VCaP (cell line): ENCODE results near the gene UXS1.

ENCODE experiments used
- H3K27ac ChIP-seq: fragments of 450-650 bp; 2 replicates; pipeline ENCODE4 v1.5.1; 2017
- TF ChIP-seq, protein P1 (sequence below): fragments of 450-650 bp; conservative IDR thresholded peaks from 2 replicates; pipeline ENCODE4 v1.5.1; 2017; ENCODE audit warnings: mild to moderate bottlenecking, moderate library complexity

Gene UXS1

DNA sequence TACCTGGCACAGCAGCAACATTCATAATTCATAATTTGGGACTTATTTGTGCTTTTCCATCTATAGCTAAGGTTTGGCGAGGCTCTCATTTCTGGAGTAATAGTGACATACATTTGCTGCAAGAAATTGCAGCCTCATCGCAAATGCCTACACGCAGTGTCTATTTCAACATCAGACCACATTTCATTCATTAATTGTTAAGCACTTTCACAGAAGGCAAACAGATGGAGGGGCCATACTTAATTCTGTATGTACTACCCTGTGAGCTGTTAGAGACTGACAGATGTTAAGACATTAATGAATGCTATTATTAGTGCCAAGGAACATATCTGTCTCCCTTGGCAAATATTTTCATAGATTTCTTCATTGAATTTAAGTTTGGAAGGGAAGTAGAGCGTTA, 125.7 kb downstream of the UXS1 start:
- TF ChIP-seq, protein P1, sequence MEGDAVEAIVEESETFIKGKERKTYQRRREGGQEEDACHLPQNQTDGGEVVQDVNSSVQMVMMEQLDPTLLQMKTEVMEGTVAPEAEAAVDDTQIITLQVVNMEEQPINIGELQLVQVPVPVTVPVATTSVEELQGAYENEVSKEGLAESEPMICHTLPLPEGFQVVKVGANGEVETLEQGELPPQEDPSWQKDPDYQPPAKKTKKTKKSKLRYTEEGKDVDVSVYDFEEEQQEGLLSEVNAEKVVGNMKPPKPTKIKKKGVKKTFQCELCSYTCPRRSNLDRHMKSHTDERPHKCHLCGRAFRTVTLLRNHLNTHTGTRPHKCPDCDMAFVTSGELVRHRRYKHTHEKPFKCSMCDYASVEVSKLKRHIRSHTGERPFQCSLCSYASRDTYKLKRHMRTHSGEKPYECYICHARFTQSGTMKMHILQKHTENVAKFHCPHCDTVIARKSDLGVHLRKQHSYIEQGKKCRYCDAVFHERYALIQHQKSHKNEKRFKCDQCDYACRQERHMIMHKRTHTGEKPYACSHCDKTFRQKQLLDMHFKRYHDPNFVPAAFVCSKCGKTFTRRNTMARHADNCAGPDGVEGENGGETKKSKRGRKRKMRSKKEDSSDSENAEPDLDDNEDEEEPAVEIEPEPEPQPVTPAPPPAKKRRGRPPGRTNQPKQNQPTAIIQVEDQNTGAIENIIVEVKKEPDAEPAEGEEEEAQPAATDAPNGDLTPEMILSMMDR, result no peak
- no peak overlapping the region for H3K27ac ChIP-seq

DNA sequence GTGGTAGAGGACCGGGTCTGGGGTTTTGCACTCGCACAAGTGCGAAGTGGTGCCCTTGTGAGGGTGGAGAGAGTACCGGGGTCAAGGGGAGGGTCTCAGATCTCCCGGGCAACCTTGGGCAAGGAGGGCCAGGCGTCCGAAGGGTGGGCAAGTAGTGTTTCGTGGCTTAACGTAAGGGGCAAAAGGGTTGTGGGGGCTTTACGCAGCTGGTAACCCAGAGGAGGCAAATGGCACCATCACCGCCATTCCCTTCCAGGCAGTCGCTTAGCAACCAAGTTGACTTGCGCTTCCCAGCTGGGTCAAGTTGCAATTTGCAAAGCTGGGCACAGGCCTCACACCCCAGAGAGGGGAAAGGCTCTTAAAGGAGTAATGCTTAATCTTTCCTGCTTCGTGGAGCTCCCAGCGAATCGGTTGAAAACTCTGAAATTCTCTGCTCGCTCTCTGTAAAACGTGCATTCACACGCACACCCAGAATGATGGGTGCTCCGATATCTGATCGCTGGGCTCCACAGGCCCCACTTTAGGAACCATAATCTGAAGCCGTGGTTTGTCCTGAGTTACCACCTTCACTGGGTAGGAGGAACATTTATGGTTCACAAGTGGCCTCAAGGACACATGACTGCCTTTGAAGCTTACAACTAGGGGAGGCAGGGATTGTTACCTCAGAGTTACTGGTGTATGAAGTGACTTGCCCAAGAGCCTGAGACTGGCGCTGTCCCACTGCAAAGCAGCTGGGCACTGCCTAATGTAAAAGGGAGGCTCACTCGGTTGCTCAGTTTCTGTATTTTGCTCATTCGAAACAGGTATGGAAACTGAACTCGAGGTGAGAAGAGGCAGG, 127.9 kb downstream of the UXS1 start:
- H3K27ac ChIP-seq, result no peak overlapping the region
- TF ChIP-seq, protein P1, result no peak

GRCh38 chr2:106065268-106065982, 128.7 kb downstream of the UXS1 start:
- TF ChIP-seq, protein P1, result no peak
- no peak overlapping the region for H3K27ac ChIP-seq

DNA sequence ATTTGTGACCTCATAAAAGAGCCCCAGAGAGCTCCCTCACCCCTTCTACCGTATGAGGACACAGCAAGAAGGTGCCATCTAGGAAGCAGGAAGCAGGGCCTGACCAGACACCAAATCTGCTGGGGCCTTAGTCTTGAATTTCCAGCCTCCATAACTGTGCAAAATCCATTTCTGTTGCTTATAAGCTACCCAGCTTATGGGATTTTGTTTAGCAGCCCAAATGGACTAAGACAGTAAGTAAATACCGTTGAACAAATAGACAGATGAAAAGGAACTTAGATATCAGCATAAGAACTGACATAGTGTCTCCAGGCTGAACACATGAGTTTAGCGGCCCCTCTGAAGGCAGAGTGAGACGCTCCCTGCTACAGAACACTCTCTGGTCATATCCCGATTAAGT, 130.9 kb downstream of the UXS1 start:
- TF ChIP-seq, protein P1, result no peak
- H3K27ac ChIP-seq, result no peak overlapping the region

DNA sequence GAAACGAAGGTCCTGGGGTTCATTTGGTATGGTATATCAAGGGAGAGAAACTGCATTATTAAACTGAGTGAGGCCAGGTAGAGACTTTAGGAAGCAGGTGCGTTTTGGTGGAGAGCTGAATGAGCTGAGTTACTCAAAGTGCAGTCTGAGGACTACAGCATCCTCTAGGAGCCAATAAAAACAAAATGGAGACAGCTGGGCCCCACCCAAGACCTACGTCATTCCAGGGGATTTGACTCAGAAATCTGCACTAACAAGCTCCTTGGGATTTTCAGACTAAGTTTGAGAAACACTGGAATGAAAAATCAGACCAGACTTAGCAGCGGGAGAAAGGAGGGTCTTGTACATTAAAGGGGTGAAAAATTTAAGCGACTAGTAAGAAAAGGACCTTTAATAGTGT, 131.5 kb downstream of the UXS1 start:
- TF ChIP-seq, protein P1, result no peak
- H3K27ac ChIP-seq, result no peak overlapping the region

- H3K27ac ChIP-seq, result no peak overlapping the region
- TF ChIP-seq, protein P1, result no peak
These were observed 132.3 kb downstream of the UXS1 start for GRCh38 chr2:106061611-106062349.
